NCI-H1694 (cell line): ENCODE data around the gene SEPTIN10.
A peak's percentile ranks its signal among the peaks of the same experiment; 100 is the strongest.
"Not testable (repeated sequence)": the region's sequence is repeated elsewhere in the genome, so short reads cannot be mapped to it uniquely, and the experiment has no call there.

ENCODE experiments used
- DNase-seq: peaks from one replicate; lab custom pipeline; 2025; lab: John Stamatoyannopoulos, UW

Gene SEPTIN10

GRCh38 chr2:109613922-109614714 is at the start of gene SEPTIN10, which contains the start of gene SOWAHC:
TSS of gene SEPTIN10 (minus strand) at chr2:109613966. CDS start at chr2:109613827, 139 bp downstream.
TSS of gene SOWAHC (plus strand) at chr2:109614364. CDS start at chr2:109614490, 126 bp downstream.
- peak; percentile 81 for DNase-seq

GRCh38 chr2:109662889-109663288 is 49.1 kb upstream of the SEPTIN10 start:
- no peak for DNase-seq

GRCh38 chr2:109660046-109660860 is 46.5 kb upstream of the SEPTIN10 start:
- no peak for DNase-seq

- no peak for DNase-seq
Measured at GRCh38 chr2:109659396-109660045, 45.8 kb upstream of the SEPTIN10 start.

DNA sequence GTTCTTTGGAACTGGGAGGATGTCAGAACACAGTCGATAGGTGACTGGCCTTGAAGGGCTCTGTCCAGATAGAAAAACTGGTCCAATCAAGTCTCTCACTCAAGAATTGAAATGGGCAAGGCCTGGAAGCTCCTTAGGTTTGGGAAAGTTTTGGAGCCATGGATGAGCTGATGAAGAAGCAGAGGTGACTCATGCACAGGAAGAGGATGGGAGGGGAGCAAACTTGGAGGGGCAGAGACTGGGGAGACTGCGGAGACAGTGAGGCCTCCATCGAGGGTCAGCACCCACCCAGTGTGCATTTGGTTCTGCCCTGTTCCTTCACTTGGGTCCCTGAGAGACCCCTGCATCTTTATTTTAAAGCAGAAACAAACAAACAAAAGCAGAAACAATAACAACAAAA is 41.5 kb upstream of the SEPTIN10 start:
- DNase-seq: no peak

DNA sequence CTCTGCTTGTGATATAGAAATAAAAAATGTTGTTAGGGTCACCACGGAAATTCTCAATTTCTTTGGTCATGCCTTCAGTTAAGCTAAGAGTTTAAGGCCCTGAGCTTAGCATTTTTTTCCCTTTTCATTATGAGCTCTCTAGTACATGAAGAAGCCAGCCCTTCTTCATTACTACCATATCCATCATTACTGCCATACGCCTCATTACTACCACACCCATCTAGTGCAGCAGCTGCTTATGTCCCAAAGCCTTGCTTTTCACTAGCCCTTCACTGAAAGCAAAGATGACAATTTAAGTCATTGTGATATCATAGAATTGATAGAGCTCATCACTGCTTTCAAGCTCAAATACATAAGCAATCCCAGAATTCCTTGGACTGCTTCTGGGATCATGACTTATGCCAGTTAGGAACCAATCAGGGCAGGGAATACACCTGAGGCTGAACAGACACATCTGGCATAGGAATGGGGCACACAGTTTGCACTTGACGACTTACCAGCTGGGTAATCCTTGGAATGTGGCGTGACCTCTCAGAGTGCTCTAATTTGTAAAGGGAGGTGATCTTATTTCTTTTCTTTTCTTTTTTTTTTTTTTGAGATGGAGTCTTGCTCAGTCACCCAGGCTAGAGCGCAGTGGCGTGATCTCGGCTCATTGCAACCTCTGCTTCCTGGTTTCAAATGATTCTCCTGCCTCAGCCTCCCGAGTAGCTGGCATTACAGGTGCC is 40.7 kb upstream of the SEPTIN10 start:
- DNase-seq: no peak

- DNase-seq: peak; percentile 21
Measured at GRCh38 chr2:109649736-109650695, 36.2 kb upstream of the SEPTIN10 start.

DNA sequence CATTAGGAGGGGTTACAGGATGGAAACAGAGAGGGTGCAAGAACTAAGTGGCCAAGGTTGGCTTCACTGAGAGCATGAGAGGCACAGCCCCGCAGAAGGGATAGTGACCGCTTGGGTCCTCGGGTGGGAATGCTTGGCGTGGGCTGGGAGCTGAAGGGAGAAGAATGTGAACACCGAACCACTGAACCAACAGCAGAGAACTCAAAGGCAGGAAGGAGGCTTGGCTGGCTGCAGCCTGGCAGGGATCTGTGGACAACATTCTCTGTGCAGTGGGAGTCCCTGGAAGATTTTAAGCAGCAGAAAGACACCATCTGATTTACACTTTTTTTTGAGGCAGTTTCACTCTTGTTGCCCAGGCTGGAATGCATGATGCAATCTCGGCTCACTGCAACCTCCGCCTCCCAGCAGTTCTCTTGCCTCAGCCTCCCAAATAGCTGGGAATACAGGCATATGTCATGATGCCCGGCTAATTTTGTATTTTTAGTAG is 34.3 kb upstream of the SEPTIN10 start:
- DNase-seq: no peak

- no peak for DNase-seq
Measured at GRCh38 chr2:109647636-109648035, 33.9 kb upstream of the SEPTIN10 start.

DNA sequence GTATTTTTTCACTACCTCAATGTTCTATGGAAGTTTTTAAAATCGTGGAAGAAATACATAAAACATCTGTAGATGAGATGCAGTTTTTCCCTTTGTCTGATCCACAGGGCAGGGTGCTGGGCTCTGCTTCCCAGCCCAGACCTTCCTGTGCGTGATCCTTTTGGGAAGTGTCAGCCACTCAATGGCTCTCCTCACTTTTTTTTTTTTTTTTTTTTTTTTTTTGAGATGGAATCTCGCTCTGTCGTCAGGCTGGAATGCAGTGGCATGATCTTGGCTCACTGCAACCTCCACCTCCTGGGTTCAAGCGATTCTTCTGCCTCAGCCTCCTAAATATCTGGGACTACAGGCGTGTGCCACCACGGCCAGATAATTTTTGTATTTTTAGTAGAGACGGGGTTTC is 33.2 kb upstream of the SEPTIN10 start:
- no peak for DNase-seq

DNA sequence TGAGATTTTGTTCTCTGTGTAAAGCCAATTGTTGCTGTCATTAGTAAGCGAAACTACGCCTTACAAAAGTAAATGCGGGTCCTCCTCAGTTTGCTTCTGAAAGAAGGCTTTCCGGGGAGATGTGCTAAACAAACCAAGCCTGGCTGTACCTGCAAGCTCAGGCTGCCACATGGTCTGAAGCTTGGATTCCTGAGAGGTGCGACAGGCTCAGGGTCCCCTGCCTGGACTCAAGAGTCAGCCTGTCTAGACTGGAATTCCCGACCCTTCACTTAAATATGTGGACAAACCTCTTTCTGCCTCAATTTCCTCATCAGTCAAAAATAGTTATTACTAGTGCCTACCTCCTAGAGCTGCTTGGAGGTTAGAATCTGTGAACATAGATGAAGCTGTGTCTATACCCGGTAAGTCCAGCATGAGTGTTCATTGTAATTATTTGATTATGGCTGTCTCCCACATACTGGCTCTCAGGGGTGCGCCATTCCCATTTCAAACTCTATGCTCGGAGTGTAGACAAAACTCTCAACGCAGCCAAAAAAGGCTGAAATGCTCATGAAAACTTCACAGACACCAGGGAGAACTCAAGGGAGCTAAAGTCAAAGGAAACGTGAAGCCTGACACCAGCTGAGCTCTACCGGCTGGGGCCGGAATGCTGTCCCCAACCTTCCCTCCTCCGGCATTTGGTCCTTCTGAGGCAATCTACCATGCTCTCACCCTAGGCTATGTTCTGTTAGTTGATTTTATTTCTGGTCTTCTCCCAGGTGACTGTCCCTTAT is 31.8 kb upstream of the SEPTIN10 start:
- DNase-seq: no peak

- DNase-seq: no peak
Measured at GRCh38 chr2:109644571-109645275, 31.0 kb upstream of the SEPTIN10 start.

- not testable (repeated sequence) for DNase-seq
Measured at GRCh38 chr2:109640000-109640399, 26.2 kb upstream of the SEPTIN10 start.

- peak; percentile 85 for DNase-seq
Measured at GRCh38 chr2:109638795-109639194, 25.0 kb upstream of the SEPTIN10 start.

DNA sequence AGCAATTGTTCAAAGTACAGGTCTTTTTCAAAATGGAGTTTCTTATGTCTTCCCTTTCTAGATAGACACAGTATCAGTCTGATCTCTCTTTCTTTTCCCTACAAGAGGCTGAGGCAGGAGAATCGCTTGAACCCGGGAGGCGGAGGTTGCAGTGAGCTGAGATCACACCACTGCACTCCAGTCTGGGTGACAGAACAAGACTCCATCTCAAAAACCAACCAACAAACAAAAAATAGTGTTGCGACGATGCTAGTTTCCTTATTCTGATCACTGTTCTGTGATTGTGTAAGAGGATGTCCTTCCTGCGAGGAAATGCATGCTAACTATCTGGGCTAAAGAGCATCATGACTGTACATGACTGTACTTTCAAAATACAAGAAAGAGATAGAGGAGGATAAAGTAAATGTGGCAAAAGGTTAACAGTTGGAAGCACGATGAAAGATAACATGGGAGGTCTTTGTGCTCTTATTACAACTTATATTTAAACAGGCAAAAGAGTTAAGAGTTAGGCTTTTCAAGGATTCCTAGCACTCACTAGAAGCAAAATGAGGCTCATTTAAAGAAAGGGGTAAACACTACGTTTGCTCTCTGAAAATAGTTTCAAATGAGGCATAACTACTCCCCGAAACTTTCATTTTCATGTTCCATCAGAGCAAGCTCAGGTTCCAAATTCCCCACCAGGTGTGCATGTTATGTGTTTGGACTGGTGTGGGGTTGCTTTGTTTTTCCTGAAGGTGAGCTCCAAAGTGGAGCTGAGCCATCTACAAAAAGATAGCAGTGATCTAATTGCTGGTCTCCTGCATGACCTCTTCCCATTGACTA is 24.2 kb upstream of the SEPTIN10 start:
- no peak for DNase-seq

- DNase-seq: no peak
Measured at GRCh38 chr2:109636317-109636716, 22.6 kb upstream of the SEPTIN10 start.

DNA sequence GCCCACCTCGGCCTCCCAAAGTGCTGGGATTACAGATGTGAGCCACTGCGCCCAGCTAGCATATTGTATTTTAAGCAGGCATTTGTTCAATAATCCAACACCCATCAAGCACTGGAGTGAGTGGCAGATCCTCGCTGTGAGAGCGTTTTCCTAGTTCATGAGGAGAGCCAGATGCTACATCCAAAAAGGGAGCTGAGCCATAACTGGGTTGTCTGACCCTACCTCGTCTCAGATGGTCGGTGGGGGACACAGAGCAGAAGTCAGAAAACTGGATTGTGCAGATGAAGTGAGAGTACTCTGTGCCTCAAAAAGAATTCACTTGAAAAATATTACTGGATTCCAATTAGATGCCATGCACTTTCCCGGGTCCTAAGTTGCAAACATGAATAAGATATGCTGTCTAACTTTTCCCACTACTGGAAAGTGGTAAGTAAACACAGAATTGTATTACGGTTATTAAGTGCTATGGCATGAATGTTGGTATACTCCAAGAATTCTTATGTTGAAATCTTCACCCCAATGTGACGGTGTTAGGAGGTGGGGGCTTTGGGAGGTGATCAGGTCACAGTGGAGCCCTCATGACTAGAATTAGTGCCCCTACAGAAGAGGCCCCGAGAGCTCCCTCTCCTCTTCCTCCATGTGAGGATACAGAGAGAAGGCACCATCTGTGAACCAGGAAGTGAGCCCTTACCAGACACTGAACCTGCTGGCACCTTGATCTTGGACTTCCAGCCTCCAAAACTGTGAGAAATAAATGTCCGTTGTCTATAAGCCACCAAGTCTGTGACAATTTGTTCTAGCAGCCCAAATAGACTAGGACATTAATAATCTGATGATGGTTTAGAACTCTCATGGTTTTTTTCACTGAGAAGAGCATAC is 21.9 kb upstream of the SEPTIN10 start:
- DNase-seq: no peak
